ENCODE measurements around the gene KCNG2.

GRCh38 chr18:79817607-79817998, 19.9 kb downstream of the KCNG2 start:
- no peak for TF ChIP-seq CTCF (IDR thresholded peaks at IDR 0.05)
- no peak for TF ChIP-seq MXI1 (IDR thresholded peaks at IDR 0.05; ENCODE audit: low read depth, low read length)

All from SK-N-SH (cell line).